Endothelial cell (in vitro differentiated cells): ENCODE data around the gene MICALL2. TPM values are rescaled to one million over a fixed set of nuclear protein-coding genes. Genes with fewer than 3 reads are reported as not detected.

Source experiments
- DNase-seq: peaks from one replicate; pipeline ENCODE4 v3.0.0; 2021; ENCODE audit warnings: low spot score
- H3K27ac Mint-ChIP-seq: one replicate; pipeline ENCODE4 v1.8.0; 2021; ENCODE audit warnings: mixed read lengths, inconsistent platforms; ENCODE audit not compliant: unreplicated experiment
- H3K27me3 Mint-ChIP-seq: one replicate; pipeline ENCODE4 v1.8.0; 2021; ENCODE audit warnings: mild to moderate bottlenecking, moderate library complexity, mixed read lengths, inconsistent platforms; ENCODE audit not compliant: unreplicated experiment
- H3K36me3 Mint-ChIP-seq: one replicate; pipeline ENCODE4 v1.8.0; 2021; ENCODE audit warnings: mild to moderate bottlenecking, low read depth, mixed read lengths, inconsistent platforms; ENCODE audit not compliant: unreplicated experiment
- H3K4me1 Mint-ChIP-seq: one replicate; pipeline ENCODE4 v1.8.0; 2021; ENCODE audit warnings: mild to moderate bottlenecking, mixed read lengths, inconsistent platforms; ENCODE audit not compliant: unreplicated experiment
- H3K4me3 Mint-ChIP-seq: one replicate; pipeline ENCODE4 v1.8.0; 2021; ENCODE audit warnings: mild to moderate bottlenecking, mixed read lengths, inconsistent platforms; ENCODE audit not compliant: unreplicated experiment
- H3K9me3 Mint-ChIP-seq: one replicate; pipeline ENCODE4 v1.8.0; 2021; ENCODE audit warnings: mixed read lengths, inconsistent platforms; ENCODE audit not compliant: unreplicated experiment
- CTCF ChIP-seq: fragments of 200-600 bp; sonication (generic); IDR thresholded peaks from one replicate; pipeline ENCODE4 v1.5.0; 2021; ENCODE audit warnings: antibody characterized with exemption; ENCODE audit not compliant: unreplicated experiment
- total RNA-seq: library from RNA; stranded (reverse); fragmentation: NEBNext Ultra II Directional; extraction: Animal tissue kit (Norgen Biotek cat#: 25700); gene quantifications from one replicate; pipeline ENCODE4 v1.2.1, GENCODE V29; 2021; ENCODE audit not compliant: unreplicated experiment

Gene MICALL2
- total RNA-seq, 1 donor from 2014 or later = 25.0 TPM

- no peaks in the 10 kb centered on the region for H3K4me1 Mint-ChIP-seq
- no peaks in the 10 kb centered on the region for H3K9me3 Mint-ChIP-seq
- H3K27me3 Mint-ChIP-seq = peaks cover 6% of the 10 kb centered on the region
- DNase-seq = no peak
- no peak overlapping the region for H3K27ac Mint-ChIP-seq
- TF ChIP-seq CTCF = no peak
- no peak overlapping the region for H3K4me3 Mint-ChIP-seq
- H3K36me3 Mint-ChIP-seq = no peaks in the 10 kb centered on the region
Observed at GRCh38 chr7:1426474-1426873, 32.8 kb downstream of the MICALL2 start.

- peaks cover 5% of the 10 kb centered on the region for H3K27me3 Mint-ChIP-seq
- no peak overlapping the region for H3K27ac Mint-ChIP-seq
- H3K4me3 Mint-ChIP-seq = no peak overlapping the region
- TF ChIP-seq CTCF = no peak
- DNase-seq = no peak
- H3K9me3 Mint-ChIP-seq = no peaks in the 10 kb centered on the region
- no peaks in the 10 kb centered on the region for H3K36me3 Mint-ChIP-seq
- H3K4me1 Mint-ChIP-seq = no peaks in the 10 kb centered on the region
Observed at GRCh38 chr7:1425292-1426136, 33.8 kb downstream of the MICALL2 start.

GRCh38 chr7:1424041-1424440 is 35.2 kb downstream of the MICALL2 start:
- Mint-ChIP-seq H3K36me3 (no peaks in the 10 kb centered on the region), H3K4me1 (no peaks in the 10 kb centered on the region), H3K4me3 (no peak overlapping the region), H3K27ac (no peak overlapping the region), H3K27me3 (peaks cover 5% of the 10 kb centered on the region), H3K9me3 (no peaks in the 10 kb centered on the region)
- DNase-seq = no peak
- no peak for TF ChIP-seq CTCF

- DNase-seq = no peak
- Mint-ChIP-seq H3K4me1 (no peaks in the 10 kb centered on the region), H3K9me3 (no peaks in the 10 kb centered on the region), H3K36me3 (no peaks in the 10 kb centered on the region), H3K27ac (no peak overlapping the region), H3K4me3 (no peak overlapping the region), H3K27me3 (peaks cover 5% of the 10 kb centered on the region)
- TF ChIP-seq CTCF = no peak
Observed at GRCh38 chr7:1423264-1423811, 35.9 kb downstream of the MICALL2 start.
